HEK293T (cell line): ENCODE measurements around the gene ARHGEF28.

Experiments used
- ARNT ChIP-seq: fragments of 450-650 bp; IDR thresholded peaks from 2 replicates; pipeline ENCODE4 v1.6.1; 2017; ENCODE audit warnings: mild to moderate bottlenecking
- HDGF ChIP-seq: fragments of 450-650 bp; IDR thresholded peaks from 2 replicates; pipeline ENCODE4 v1.6.1; 2017; ENCODE audit warnings: antibody characterized with exemption, borderline replicate concordance
- ZNF384 ChIP-seq: fragments of 450-650 bp; IDR thresholded peaks from 2 replicates; pipeline ENCODE4 v1.6.1; 2016

GRCh38 chr5:73763300-73764032, 137.5 kb downstream of the ARHGEF28 start:
- TF ChIP-seq ZNF384 (no peak), ARNT (no peak), HDGF (no peak)
